Mesothelial cell of epicardium (in vitro differentiated cells): ENCODE measurements around the gene SYT9. TPM values are rescaled to one million over a fixed set of nuclear protein-coding genes. Genes with fewer than 3 reads are reported as not detected.

Experiments used
- DNase-seq, 2 experiments: peaks; one replicate each; pipeline ENCODE4 v3.0.0; 2021; ENCODE audit warnings: low spot score in 2 of 2; ENCODE audit not compliant: unreplicated experiment in 2 of 2
- H3K27ac Mint-ChIP-seq: 2 replicates; pipeline ENCODE4 v1.8.0; 2021; ENCODE audit warnings: mixed read lengths
- H3K27me3 Mint-ChIP-seq: 2 replicates; pipeline ENCODE4 v1.8.0; 2021; ENCODE audit warnings: low read depth, mixed read lengths
- H3K36me3 Mint-ChIP-seq: 2 replicates; pipeline ENCODE4 v1.8.0; 2021; ENCODE audit warnings: mixed read lengths
- H3K4me1 Mint-ChIP-seq: 2 replicates; pipeline ENCODE4 v1.8.0; 2021; ENCODE audit warnings: mixed read lengths
- H3K4me3 Mint-ChIP-seq: 2 replicates; pipeline ENCODE4 v1.8.0; 2021; ENCODE audit warnings: mild to moderate bottlenecking, moderate library complexity, mixed read lengths
- H3K9me3 Mint-ChIP-seq: 2 replicates; pipeline ENCODE4 v1.8.0; 2021; ENCODE audit warnings: mixed read lengths
- CTCF ChIP-seq: fragments of 200-600 bp; sonication (generic); IDR thresholded peaks from one replicate; pipeline ENCODE4 v1.5.0; 2021; ENCODE audit warnings: antibody characterized with exemption; ENCODE audit not compliant: unreplicated experiment
- total RNA-seq: library from RNA; stranded (reverse); gene quantifications from 3 replicates; pipeline ENCODE4 v1.2.1, GENCODE V29; 2021

Gene SYT9
- total RNA-seq, 1 donor from 2014 or later, result 3.7 TPM

GRCh38 chr11:7423946-7424345, 172.2 kb downstream of the SYT9 start:
- no peak for TF ChIP-seq CTCF
- no peaks in the 10 kb centered on the region for H3K27me3 Mint-ChIP-seq
- H3K36me3 Mint-ChIP-seq, result peaks cover 3% of the 10 kb centered on the region
- no peaks in the 10 kb centered on the region for H3K9me3 Mint-ChIP-seq
- no peak for DNase-seq
- no peak overlapping the region for H3K27ac Mint-ChIP-seq
- peaks cover 3% of the 10 kb centered on the region for H3K4me1 Mint-ChIP-seq
- no peak overlapping the region for H3K4me3 Mint-ChIP-seq

- Mint-ChIP-seq H3K4me3 (no peak overlapping the region), H3K27ac (no peak overlapping the region), H3K4me1 (peaks cover 3% of the 10 kb centered on the region), H3K27me3 (no peaks in the 10 kb centered on the region), H3K9me3 (no peaks in the 10 kb centered on the region), H3K36me3 (no peaks in the 10 kb centered on the region)
- DNase-seq, result no peak
- TF ChIP-seq CTCF, result no peak
Observed at GRCh38 chr11:7427733-7428132, 176.0 kb downstream of the SYT9 start.

- H3K9me3 Mint-ChIP-seq, result no peaks in the 10 kb centered on the region
- no peaks in the 10 kb centered on the region for H3K36me3 Mint-ChIP-seq
- H3K4me3 Mint-ChIP-seq, result no peak overlapping the region
- no peak overlapping the region for H3K27ac Mint-ChIP-seq
- H3K4me1 Mint-ChIP-seq, result no peaks in the 10 kb centered on the region
- DNase-seq, result no peak
- H3K27me3 Mint-ChIP-seq, result no peaks in the 10 kb centered on the region
- no peak for TF ChIP-seq CTCF
Observed at GRCh38 chr11:7428196-7428595, 176.5 kb downstream of the SYT9 start.

- no peaks in the 10 kb centered on the region for H3K36me3 Mint-ChIP-seq
- H3K27me3 Mint-ChIP-seq, result no peaks in the 10 kb centered on the region
- no peak overlapping the region for H3K4me3 Mint-ChIP-seq
- H3K9me3 Mint-ChIP-seq, result no peaks in the 10 kb centered on the region
- H3K27ac Mint-ChIP-seq, result no peak overlapping the region
- DNase-seq, result no peak
- no peaks in the 10 kb centered on the region for H3K4me1 Mint-ChIP-seq
- TF ChIP-seq CTCF, result no peak
Observed at GRCh38 chr11:7430496-7430895, 178.8 kb downstream of the SYT9 start.

GRCh38 chr11:7435176-7435575, 183.5 kb downstream of the SYT9 start:
- no peak for DNase-seq
- H3K9me3 Mint-ChIP-seq, result no peaks in the 10 kb centered on the region

More at GRCh38 chr11:7435176-7435575, 183.5 kb downstream of the SYT9 start:
- Mint-ChIP-seq H3K27ac (no peak overlapping the region), H3K4me3 (no peak overlapping the region), H3K36me3 (peaks cover 3% of the 10 kb centered on the region), H3K27me3 (no peaks in the 10 kb centered on the region), H3K4me1 (peaks cover 10% of the 10 kb centered on the region)
- TF ChIP-seq CTCF, result no peak
